ENCODE data around the gene FAM184A.

GRCh38 chr6:118965843-118966370 is 112.6 kb downstream of the FAM184A start:
- no peak for TF ChIP-seq EZH2 (IDR thresholded peaks at IDR 0.05; ENCODE audit: borderline replicate concordance, low read depth, low read length, poor library complexity, severe bottlenecking)
- no peak for TF ChIP-seq CTCF (conservative IDR thresholded peaks at IDR 0.05; ENCODE audit: low read depth, low read length)
